Left lung (tissue), 10 donors: ENCODE results near the gene XPR1. TPM values are rescaled to one million over a fixed set of nuclear protein-coding genes. Genes with fewer than 3 reads are reported as not detected.
"Not testable (repeated sequence)": the region's sequence is repeated elsewhere in the genome, so short reads cannot be mapped to it uniquely, and the experiment has no call there.

Source experiments
- ATAC-seq: fragments of 200-7000 bp; cut with Tn5 transposase; one replicate; pipeline ENCODE4 v1.9.1; 2020; ENCODE audit warnings: moderate library complexity
- DNase-seq, 4 donors: peaks; one replicate each; pipeline ENCODE4 v3.0.0-alpha.2; 2013 to 2020
- H3K27ac ChIP-seq, 2 donors: fragments of 200-600 bp; sonication (generic) in 1 of 2; one replicate each; pipeline versions ENCODE4 v1.5.0 to v1.8.0; 2020 to 2021
- H3K27me3 ChIP-seq, 2 donors: fragments of 200-600 bp; sonication (generic) in 1 of 2; one replicate each; pipeline versions ENCODE4 v1.5.0 to v1.8.0; 2020 to 2021
- H3K36me3 ChIP-seq, 2 donors: fragments of 200-600 bp; sonication (generic) in 1 of 2; one replicate each; pipeline versions ENCODE4 v1.5.0 to v1.8.0; 2020 to 2021
- H3K4me1 ChIP-seq, 2 donors: fragments of 200-600 bp; one replicate each; pipeline ENCODE4 v1.8.0; 2021
- H3K4me3 ChIP-seq, 2 donors: fragments of 200-600 bp; sonication (generic) in 1 of 2; one replicate each; pipeline versions ENCODE4 v1.5.0 to v1.8.0; 2020 to 2021; ENCODE audit warnings: mild to moderate bottlenecking in 1 of 2
- H3K9me3 ChIP-seq, 2 donors: fragments of 200-600 bp; sonication (generic) in 1 of 2; one replicate each; pipeline versions ENCODE4 v1.5.0 to v1.8.0; 2020 to 2021
- intact Hi-C, 2 donors: fragments of 100-400 bp; cut with DNase I; formaldehyde crosslinking; loops; one replicate each; pipeline versions ENCODE4 v1.11.2 to v1.14.2; 2022
- polyA plus RNA-seq, 6 donors: library from polyadenylated mRNA; unstranded; fragments of 120-200 nt; gene quantifications; one replicate each; pipeline ENCODE4 v1.2.1, GENCODE V29; 2013; ENCODE audit not compliant: insufficient read length in 6 of 6
- total RNA-seq, 2 donors: library from RNA; stranded (reverse); fragmentation: NEBNext Ultra II Directional; extraction: Animal tissue kit (Norgen Biotek cat#: 25700); gene quantifications; one replicate each; pipeline ENCODE4 v1.2.1, GENCODE V29; 2021
- TF ChIP-seq, protein P1 (sequence below), 2 donors: fragments of 200-600 bp; sonication (generic) in 1 of 2; IDR thresholded peaks; one replicate each; pipeline versions ENCODE4 v1.5.0 to v1.8.0; 2021; ENCODE audit warnings: antibody characterized with exemption in 2 of 2
- donor health status: DM: no; HTN: yes; CAD: no.
- donor health status: DM: no; HTN: no; CAD: no.

Gene XPR1
- total and polyA plus RNA-seq, 8 donors, result 24.6 to 34.2 (median 27.8) TPM

DNA sequence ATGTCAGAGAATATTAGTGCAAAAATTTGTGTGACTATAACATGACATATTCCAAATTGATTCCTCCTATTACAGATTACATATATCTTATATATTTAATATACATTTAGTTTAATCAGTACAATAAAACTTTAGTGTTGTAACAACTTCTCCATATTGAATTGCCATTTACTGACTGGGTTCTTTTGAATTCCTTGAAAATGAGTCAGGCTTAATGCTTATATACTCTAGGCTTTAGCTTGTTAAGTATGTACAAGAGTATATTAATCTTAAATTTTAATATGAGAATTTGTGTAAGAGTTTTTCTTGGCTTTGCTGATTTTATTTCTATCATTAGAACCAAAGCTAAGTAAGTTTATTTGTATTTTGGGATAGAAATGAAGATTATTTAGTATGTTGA is 40.3 kb downstream of the XPR1 start:
- TF ChIP-seq, protein P1, sequence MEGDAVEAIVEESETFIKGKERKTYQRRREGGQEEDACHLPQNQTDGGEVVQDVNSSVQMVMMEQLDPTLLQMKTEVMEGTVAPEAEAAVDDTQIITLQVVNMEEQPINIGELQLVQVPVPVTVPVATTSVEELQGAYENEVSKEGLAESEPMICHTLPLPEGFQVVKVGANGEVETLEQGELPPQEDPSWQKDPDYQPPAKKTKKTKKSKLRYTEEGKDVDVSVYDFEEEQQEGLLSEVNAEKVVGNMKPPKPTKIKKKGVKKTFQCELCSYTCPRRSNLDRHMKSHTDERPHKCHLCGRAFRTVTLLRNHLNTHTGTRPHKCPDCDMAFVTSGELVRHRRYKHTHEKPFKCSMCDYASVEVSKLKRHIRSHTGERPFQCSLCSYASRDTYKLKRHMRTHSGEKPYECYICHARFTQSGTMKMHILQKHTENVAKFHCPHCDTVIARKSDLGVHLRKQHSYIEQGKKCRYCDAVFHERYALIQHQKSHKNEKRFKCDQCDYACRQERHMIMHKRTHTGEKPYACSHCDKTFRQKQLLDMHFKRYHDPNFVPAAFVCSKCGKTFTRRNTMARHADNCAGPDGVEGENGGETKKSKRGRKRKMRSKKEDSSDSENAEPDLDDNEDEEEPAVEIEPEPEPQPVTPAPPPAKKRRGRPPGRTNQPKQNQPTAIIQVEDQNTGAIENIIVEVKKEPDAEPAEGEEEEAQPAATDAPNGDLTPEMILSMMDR (IDR thresholded peaks at IDR 0.05), result no peak
- intact Hi-C loops, result no loop called here
- Histone ChIP-seq H3K36me3 (no peaks in the 10 kb centered on the region), H3K27me3 (no peaks in the 10 kb centered on the region), H3K4me3 (no peak overlapping the region), H3K4me1 (no peaks in the 10 kb centered on the region), H3K9me3 (peaks cover 0 to 17% of the 10 kb centered on the region in 2 donors), H3K27ac (no peak overlapping the region)
- ATAC-seq, result no peak
- no peak for DNase-seq

DNA sequence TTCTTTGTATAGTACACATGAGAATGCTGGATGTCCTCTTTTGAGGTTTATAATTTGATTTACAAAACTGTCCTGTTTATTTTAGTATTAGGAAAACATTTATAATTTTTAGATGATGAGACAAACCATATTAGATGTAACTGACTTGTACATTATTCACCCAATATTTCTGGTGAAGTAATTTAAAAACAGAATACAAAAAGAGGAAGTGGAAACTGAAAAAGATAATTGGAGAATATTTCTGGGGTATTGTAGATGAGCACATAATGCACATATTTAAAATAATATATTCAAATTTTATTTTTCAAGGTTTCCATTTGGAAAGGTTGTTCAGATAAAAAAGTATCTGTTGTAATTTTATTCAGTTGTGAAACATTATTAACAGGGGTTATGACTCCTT is 40.7 kb downstream of the XPR1 start:
- no peak for ATAC-seq

DNA sequence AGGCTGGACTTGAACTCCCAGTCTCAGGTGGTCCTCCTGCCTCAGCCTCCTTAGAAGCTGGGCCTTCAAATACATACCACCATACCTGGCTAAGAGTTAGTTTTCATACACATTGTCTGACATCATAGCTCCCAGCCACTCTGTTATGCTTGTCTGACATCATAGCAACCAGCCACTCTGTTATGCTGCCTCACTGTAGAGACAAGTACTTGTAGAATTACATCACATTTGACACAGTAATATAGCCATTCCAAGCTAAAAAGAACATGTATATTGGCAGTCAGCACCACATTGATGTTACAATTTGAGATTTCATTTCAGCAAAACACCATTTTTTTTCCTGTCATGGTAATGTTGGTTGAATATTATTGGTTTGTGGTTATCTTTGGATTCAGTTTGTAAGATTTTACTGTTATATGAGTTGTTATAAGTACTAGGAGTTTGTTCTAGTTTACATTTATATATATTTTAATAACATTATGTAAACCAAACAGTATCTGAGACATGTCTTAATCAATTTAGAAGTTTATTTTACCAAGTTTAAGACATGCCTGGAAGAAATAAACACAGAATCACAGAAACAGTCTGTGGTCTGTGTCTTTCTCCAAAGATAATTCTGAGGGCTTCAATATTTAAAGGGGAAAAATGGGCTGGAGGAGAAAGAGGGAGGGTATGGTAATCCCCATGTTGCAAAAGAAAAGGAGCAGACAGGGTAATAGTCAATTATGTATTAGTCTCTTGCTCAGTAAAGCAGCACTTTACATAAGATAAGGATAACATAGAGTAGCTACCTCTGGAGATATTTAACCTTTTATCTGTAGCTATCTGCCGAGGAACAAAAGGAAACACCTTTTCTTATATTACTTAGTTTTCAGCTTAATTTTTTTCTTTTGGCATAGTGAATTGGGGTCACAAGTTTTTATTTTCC is 43.0 kb downstream of the XPR1 start:
- ATAC-seq, result no peak
- intact Hi-C loops, result no loop called here
- peak in 1 of 4 donors; percentile 3 for DNase-seq
- H3K27ac ChIP-seq, result no peak overlapping the region
- H3K9me3 ChIP-seq, result peaks cover 0 to 16% of the 10 kb centered on the region in 2 donors
- no peak overlapping the region for H3K4me3 ChIP-seq
- TF ChIP-seq, protein P1 (IDR thresholded peaks at IDR 0.05), result no peak
- no peaks in the 10 kb centered on the region for H3K4me1 ChIP-seq
- H3K27me3 ChIP-seq, result no peaks in the 10 kb centered on the region
- no peaks in the 10 kb centered on the region for H3K36me3 ChIP-seq

More for the DNA sequence above, 40.7 kb downstream of the XPR1 start:
- no peaks in the 10 kb centered on the region for H3K27me3 ChIP-seq
- H3K4me1 ChIP-seq, result no peaks in the 10 kb centered on the region
- no peak for DNase-seq
- TF ChIP-seq, protein P1 (IDR thresholded peaks at IDR 0.05), result no peak
- no peak overlapping the region for H3K4me3 ChIP-seq
- no peak overlapping the region for H3K27ac ChIP-seq
- H3K9me3 ChIP-seq, result peaks cover 0 to 17% of the 10 kb centered on the region in 2 donors
- intact Hi-C loops, result no loop called here
- H3K36me3 ChIP-seq, result no peaks in the 10 kb centered on the region

DNA sequence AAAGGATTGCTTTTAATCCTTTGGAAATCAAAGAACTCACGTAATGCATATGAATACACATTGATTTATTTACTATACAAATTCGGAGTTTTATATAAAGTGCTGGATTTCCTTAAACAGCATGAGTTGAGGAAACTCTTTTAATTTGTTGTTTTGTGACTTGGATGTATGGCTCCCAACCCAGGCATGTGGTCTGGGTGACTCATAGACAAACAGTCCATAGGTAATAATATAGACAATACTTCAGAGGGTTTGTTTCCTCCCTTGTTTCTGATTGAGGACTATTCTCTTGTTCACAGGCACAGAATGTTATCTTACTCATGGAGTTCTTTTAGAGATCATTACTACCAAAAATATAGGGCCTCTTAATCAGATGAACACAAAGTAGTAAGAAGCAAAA is 43.8 kb downstream of the XPR1 start:
- H3K9me3 ChIP-seq, result peaks cover 0 to 12% of the 10 kb centered on the region in 2 donors
- ATAC-seq (no peak), DNase-seq (no peak)
- H3K27me3 ChIP-seq, result no peaks in the 10 kb centered on the region
- TF ChIP-seq, protein P1 (IDR thresholded peaks at IDR 0.05), result no peak
- intact Hi-C loops, result no loop called here
- H3K4me1 ChIP-seq, result no peaks in the 10 kb centered on the region
- no peaks in the 10 kb centered on the region for H3K36me3 ChIP-seq
- H3K27ac ChIP-seq, result no peak overlapping the region
- no peak overlapping the region for H3K4me3 ChIP-seq

DNA sequence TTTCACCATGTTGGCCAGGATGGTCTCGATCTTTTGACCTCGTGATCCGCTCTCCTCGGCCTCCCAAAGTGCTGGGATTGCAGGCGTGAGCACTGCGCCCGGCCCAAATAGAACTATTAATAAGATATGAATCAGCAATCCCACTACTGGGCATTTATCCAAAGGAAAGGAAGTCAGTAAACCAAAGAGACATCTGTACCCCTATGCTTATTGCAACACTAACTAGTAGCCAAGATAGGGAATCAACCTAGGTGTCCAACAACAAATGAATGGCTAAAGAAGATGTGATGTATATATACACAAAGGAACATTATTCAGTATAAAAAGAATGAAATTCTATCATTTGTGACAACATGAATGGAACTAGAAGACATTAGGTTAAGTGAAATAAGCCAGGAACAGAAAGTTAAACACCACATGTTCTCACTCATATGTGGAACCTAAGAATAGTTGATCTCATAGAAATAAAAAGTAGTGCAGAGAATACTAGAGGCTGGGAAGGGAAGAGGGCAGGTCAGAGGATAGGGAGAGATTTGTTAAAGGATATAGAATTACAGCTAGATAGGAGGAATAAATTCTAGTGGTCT is 48.8 kb downstream of the XPR1 start:
- Histone ChIP-seq H3K9me3 (no peaks in the 10 kb centered on the region), H3K27me3 (no peaks in the 10 kb centered on the region), H3K27ac (no peak overlapping the region), H3K36me3 (no peaks in the 10 kb centered on the region), H3K4me1 (no peaks in the 10 kb centered on the region), H3K4me3 (no peak overlapping the region)
- intact Hi-C loops, result no loop called here
- TF ChIP-seq, protein P1 (IDR thresholded peaks at IDR 0.05), result no peak
- ATAC-seq, result no peak
- no peak for DNase-seq

DNA sequence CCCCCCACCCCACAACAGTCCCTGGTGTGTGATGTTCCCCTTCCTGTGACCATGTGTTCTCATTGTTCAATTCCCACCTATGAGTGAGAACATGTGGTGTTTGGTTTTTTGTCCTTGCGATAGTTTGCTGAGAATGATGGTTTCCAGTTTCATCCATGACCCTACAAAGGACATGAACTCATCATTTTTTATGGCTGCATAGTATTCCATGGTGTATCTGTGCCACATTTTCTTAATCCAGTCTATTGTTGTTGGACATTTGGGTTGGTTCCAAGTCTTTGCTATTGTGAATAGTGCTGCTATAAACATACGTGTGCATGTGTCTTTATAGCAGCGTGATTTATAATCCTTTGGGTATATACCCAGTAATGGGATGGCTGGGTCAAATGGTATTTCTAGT is 51.3 kb downstream of the XPR1 start:
- ATAC-seq, intact Hi-C loops, H3K27me3 ChIP-seq, H3K27ac ChIP-seq, H3K4me1 ChIP-seq, H3K36me3 ChIP-seq, DNase-seq, H3K9me3 ChIP-seq, H3K4me3 ChIP-seq: not testable (repeated sequence)
